HG03432 (cell line): Measurements from ENCODE around the gene PPIL6.

ENCODE experiments used
- ATAC-seq: cut with Tn5 transposase; IDR thresholded peaks from one replicate; pipeline ENCODE4 v1.9.1; 2021; ENCODE audit warnings: mild to moderate bottlenecking, moderate library complexity; ENCODE audit not compliant: unreplicated experiment

PPIL6 gene

GRCh38 chr6:109440331-109441068, at the start of gene PPIL6, which contains the start of gene SMPD2:
PPIL6 (minus strand) TSS chr6:109440628; CDS start chr6:109440590, 38 bp downstream.
SMPD2 (plus strand) TSS chr6:109440724; CDS start chr6:109441122, 398 bp downstream.
- peak; percentile 92 for ATAC-seq

- ATAC-seq, result no peak
Measured at GRCh38 chr6:109488001-109488400, 47.6 kb upstream of the PPIL6 start.

DNA sequence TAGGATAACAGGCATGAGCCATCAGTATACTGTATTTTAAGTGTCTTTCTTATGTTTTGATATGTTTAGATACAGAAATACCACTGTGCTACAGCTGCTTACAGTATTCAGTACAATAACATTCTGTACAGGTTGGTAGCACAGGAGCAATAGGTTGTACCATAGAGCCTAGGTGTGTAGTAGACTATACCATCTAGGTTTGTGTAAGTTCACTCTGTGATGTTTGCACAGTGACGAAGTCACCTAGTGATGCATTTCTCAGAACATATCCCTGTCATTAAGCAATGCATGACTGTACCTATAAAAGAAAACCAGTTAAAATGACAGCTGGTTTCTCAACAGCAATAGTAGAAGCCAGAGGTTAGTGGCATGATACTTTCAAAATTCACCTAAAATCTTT, 45.6 kb upstream of the PPIL6 start:
- no peak for ATAC-seq

DNA sequence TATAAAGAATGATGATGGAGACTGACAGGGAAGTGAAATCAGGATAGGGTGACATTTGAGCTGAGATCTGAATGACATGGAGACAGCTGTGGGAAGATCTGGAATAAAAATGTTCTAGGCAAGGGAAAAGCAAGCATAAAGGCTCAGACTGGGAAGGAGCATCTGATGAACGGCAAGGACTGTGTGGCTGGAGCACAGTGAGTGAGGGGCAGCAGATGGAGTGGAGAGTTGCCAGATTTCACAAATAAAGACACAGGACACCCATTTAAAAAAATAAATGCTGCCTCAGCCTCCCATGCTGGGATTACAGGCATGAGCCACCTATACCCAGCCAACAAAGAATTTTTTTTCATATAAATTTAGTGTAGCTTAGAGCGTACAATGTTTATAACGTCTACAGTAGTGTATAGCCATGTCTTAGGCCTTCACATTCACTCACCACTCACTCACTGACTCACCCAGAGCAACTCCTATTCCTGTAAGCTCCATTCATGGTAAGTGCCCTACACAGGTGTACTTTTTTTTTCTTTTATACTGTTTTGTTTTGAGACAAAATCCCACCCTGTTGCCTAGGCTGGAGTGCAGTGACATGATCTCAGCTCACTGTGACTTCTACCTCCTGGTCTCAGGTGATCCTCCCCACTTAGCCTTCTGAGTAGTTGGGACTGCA, 45.0 kb upstream of the PPIL6 start:
- ATAC-seq, result no peak

GRCh38 chr6:109484122-109484521, 43.7 kb upstream of the PPIL6 start:
- ATAC-seq, result no peak

GRCh38 chr6:109483735-109484057, 43.3 kb upstream of the PPIL6 start:
- no peak for ATAC-seq

- peak; percentile 92 for ATAC-seq
Measured at GRCh38 chr6:109482905-109483734, 42.7 kb upstream of the PPIL6 start, which contains the start of gene ZBTB24. ZBTB24 (minus strand) TSS chr6:109483219; CDS start chr6:109482026, 1,193 bp downstream.

DNA sequence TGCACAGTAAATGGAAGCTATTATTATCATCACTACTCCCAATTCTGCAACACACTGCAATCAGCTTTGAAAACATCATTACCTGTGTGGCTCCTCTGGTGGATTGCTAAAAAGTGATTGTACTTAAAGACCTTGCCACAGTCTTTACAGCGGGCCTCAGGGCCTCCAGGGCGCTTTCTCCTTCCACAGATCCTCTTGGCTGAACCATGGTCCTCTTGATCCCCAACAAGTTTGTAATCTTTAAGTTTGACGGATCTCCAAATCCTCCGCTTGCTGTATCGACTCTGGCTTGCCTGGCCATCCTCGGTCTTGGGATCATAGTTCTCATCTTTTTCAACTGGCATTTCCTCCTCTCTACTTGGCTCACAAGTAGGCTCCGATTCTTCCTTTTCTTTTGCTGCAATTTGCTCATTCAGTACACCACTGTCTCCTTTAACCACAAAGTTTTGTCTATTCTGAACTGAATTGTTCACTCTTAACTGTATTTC, 40.6 kb upstream of the PPIL6 start:
- no peak for ATAC-seq

GRCh38 chr6:109478841-109479624, 38.6 kb upstream of the PPIL6 start:
- ATAC-seq, result no peak

DNA sequence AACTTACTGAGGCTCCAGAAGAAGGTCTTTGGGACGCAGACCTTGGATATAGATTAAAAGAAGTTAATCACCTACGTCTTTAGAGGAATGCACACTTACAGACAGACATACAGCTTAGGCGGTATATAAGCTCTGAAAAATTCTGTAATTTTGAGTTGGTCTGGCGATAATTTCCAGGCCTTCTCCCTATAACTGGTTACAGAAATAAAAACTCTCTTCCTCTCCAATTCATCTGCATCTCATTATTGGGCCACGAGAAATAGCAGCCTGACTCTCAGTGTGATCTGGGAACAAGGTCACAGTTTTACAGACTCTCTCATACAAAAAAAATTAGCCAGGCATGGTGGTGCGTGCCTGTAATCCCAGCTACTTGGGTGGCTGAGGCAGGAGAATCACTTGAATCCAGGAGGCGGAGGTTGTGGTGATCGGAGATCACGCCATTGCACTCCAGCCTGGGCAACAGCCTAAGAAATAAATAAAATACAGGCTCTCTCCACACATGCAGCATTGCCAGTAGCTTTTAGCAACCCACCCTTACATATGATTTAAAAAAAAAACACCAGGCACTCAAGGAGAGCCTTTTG, 37.9 kb upstream of the PPIL6 start:
- ATAC-seq, result no peak

DNA sequence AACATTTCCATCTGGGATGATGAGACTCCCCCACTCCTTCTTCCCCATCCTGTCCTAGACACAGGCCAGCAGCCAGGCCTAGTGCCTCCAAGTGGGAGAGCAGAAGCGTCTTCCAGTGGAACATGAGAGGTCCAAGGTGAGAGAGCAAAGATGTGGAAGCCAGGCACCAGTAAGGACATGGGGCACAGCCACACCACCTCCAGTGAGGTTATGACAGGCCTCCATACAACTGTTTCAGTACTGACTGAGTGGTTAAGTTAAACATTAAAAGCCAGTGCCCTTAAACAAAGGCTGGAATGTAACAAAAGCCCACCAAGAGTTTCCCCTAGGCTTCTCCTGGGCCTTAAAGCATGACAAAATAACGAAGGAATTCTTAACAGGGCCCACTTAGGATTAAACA, 37.3 kb upstream of the PPIL6 start:
- ATAC-seq, result peak; percentile 58

DNA sequence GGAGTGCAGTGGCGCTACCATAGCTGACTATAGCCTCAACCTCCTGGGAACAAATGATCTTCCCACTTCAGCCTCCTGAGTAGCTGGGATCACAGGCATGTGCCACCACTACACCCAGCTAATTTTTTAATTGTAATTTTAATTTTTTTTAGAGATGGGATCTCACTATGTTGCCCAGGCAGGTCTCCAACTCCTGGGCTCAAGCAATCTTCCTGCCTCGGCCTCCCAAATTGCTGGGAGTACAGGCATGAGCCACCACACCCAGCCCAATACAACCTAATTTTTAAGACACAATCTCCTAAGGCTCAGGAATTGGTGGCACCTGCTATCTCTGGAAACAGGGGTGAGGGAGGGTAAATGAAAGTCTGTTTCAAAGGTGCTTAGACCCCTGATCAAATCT, 36.8 kb upstream of the PPIL6 start:
- ATAC-seq, result no peak

DNA sequence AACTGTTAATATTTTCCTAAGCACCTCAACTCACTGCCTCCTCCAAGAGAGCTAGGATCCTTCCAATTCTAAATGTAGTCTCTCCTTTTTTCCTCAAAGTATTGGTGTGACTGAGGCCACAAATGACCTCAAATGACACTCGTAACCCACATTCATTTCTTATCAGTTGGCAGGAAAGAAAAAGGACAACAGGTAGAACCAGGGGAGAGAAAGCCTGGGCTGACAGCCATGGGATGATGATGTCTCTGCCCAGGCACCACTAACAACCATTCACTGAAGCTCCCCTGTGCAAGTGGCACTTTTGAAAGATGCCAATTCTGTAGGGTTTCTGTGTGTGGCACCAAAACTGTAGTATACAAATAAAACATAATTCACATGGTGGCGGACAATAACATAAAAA, 35.2 kb upstream of the PPIL6 start:
- no peak for ATAC-seq

- no peak for ATAC-seq
Measured at GRCh38 chr6:109474995-109475394, 34.6 kb upstream of the PPIL6 start.

GRCh38 chr6:109473120-109473519, 32.7 kb upstream of the PPIL6 start:
- no peak for ATAC-seq

DNA sequence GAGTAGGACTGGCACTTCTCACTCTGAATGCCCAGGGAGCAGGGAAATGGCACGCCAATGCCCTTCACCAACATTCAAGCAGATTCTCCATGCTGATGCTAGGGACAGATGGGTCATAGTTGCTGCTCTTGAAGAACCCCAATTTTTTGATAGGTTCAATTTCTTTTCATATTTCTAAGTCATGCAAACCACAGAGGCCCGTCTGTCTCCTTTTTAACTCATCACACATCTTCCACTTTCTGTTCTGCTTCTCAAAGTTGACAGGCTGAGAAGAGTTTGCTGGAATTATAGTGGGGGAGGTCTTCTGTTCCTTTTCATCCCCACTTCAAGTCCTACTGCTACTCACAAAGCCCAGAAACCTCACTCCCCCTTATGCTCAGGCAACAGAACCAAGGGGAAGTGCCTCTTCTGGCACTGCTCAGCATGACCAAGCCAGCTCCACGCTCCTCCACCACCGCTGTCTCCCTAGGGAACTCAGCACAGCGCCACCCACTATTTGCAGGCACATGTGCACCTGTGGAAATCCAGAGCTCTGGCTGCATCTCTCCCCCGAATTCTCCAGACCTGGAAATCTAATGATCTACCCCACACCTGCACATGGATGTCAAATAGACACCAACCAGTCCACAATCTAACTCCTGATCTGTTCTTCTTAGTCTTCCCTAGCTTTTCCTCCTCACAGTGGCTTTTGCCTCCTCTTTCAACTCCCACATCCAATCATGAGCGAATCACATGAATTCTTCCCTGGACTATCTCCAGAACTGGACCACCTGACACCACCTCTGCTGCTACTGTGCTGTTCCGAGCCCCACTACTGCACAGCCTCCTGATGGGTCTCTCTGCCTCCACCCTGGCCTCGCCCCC, 31.9 kb upstream of the PPIL6 start:
- ATAC-seq, result peak; percentile 74

DNA sequence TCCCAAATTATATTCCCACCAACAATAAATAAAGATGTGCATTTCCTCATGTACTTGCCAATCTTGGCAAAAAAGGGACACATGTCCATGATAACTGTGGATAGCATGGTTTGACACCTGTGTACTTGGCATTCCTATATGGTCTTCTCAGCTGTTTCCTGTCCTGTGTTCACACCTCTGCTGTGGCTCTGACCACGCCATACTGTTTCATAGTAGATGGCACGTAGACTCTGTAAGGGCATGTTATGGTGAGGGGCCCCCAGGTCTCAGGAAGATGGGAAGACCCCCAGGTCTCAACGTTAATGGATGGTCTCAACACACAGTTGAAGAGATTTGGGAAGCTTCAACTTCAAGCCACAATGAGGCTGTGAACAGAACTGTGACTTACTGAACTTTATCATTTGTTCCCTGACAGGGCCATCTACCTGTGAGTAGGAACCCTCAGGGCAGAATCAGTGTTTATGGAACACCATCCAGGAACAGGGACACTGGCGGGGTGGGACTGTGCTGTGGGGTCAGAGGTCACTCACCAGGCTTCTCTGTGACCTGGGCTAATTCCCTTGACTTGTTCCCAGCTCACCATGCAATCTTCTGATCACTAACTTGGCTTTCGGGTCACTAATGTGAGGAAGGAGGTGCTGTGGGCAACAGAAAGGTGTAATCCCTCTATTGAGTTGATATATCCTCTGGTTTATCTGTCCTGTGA, 30.8 kb upstream of the PPIL6 start:
- no peak for ATAC-seq

DNA sequence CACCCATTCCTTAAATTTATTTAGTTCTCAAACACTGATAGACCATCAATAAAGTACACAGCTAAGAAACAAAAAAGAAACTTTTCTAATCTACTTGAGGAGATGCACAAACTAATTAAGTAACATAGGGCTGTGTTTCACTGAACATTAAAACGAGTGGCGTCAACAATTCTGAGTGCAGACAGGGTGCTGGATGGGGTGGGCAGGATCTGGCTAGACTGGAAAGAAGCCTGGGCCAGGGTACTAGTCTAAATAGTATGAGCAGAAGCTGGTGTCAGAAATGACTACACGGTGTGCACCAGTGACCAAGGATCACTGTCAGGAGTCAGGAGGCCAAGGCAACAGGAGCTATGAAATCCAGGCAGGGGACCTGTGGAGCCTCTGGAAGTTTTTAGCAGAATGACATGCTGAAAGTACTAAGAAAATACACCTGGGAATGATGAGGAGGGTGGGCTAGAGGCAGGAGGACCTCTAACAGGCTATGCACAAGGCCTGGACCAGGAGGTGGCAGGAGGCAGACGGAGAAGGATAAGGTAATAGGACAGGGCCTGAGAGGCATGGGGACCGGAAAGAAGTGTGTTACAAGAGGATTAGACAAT, 29.3 kb upstream of the PPIL6 start:
- ATAC-seq, result no peak
